Neural progenitor cell (in vitro differentiated cells): ENCODE measurements around the gene CTRB1. TPM values are rescaled to one million over a fixed set of nuclear protein-coding genes. Genes with fewer than 3 reads are reported as not detected.

Experiments
- DNase-seq: peaks from one replicate; pipeline ENCODE4 v3.0.0-alpha.2; 2016; ENCODE audit warnings: low spot score
- H2AFZ ChIP-seq: fragments of 200-600 bp; sonication (generic); replicated peaks from 2 replicates; pipeline ENCODE4 v1.6.1; 2016; ENCODE audit warnings: antibody characterized with exemption
- H3F3A ChIP-seq: fragments of 200-600 bp; sonication (generic); 2 replicates; pipeline ENCODE4 v1.6.1; 2016; ENCODE audit warnings: antibody characterized with exemption, low read depth
- H3K27ac ChIP-seq: fragments of 200-600 bp; sonication (generic); 2 replicates; pipeline ENCODE4 v1.5.1; 2016; ENCODE audit warnings: mild to moderate bottlenecking
- H3K27me3 ChIP-seq: fragments of 200-600 bp; sonication (generic); 2 replicates; pipeline ENCODE4 v1.6.1; 2016; ENCODE audit warnings: mild to moderate bottlenecking, moderate library complexity
- H3K36me3 ChIP-seq: fragments of 200-600 bp; sonication (generic); 2 replicates; pipeline ENCODE4 v1.5.1; 2016
- H3K4me1 ChIP-seq: fragments of 200-600 bp; sonication (generic); 2 replicates; pipeline ENCODE4 v1.6.1; 2016; ENCODE audit warnings: mixed run types
- H3K4me2 ChIP-seq: fragments of 200-600 bp; sonication (generic); 2 replicates; pipeline ENCODE4 v1.6.1; 2016
- H3K4me3 ChIP-seq: fragments of 200-600 bp; sonication (generic); 2 replicates; pipeline ENCODE4 v1.5.1; 2016
- H3K79me2 ChIP-seq: fragments of 200-600 bp; sonication (generic); 2 replicates; pipeline ENCODE4 v1.6.1; 2016; ENCODE audit warnings: low read depth
- H3K9ac ChIP-seq: fragments of 200-600 bp; sonication (generic); 2 replicates; pipeline ENCODE4 v1.6.1; 2016
- H3K9me3 ChIP-seq: fragments of 200-600 bp; sonication (generic); 2 replicates; pipeline ENCODE4 v1.5.1; 2016; ENCODE audit warnings: low read depth
- H4K20me1 ChIP-seq: fragments of 200-600 bp; sonication (generic); 2 replicates; pipeline ENCODE4 v1.6.1; 2016; ENCODE audit warnings: low read depth
- H3K27ac Mint-ChIP-seq: 3 replicates; pipeline ENCODE4 v1.8.0; 2021; ENCODE audit warnings: mixed read lengths
- H3K27me3 Mint-ChIP-seq: 2 replicates; pipeline ENCODE4 v1.8.0; 2022; ENCODE audit warnings: low read depth, mild to moderate bottlenecking, inconsistent platforms, moderate library complexity, mixed read lengths; ENCODE audit not compliant: insufficient read depth
- H3K36me3 Mint-ChIP-seq: 3 replicates; pipeline ENCODE4 v1.8.0; 2021; ENCODE audit warnings: mixed read lengths
- H3K4me1 Mint-ChIP-seq: 3 replicates; pipeline ENCODE4 v1.8.0; 2021; ENCODE audit warnings: mixed read lengths
- H3K4me3 Mint-ChIP-seq: 3 replicates; pipeline ENCODE4 v1.8.0; 2021; ENCODE audit warnings: mild to moderate bottlenecking, moderate library complexity, mixed read lengths
- H3K9me3 Mint-ChIP-seq: 3 replicates; pipeline ENCODE4 v1.8.0; 2020; ENCODE audit warnings: mixed read lengths
- CTCF ChIP-seq: fragments of 200-600 bp; sonication (generic); IDR thresholded peaks from 2 replicates; pipeline ENCODE4 v1.5.1; 2017; ENCODE audit warnings: antibody characterized with exemption, mild to moderate bottlenecking
- EZH2 ChIP-seq: fragments of 200-600 bp; sonication (generic); IDR thresholded peaks from 2 replicates; pipeline ENCODE4 v1.6.1; 2017; ENCODE audit warnings: antibody characterized with exemption, mild to moderate bottlenecking, moderate library complexity
- EZH2phosphoT487 ChIP-seq: fragments of 200-600 bp; sonication (generic); IDR thresholded peaks from 2 replicates; pipeline ENCODE4 v1.6.1; 2017; ENCODE audit warnings: antibody characterized with exemption
- total RNA-seq: library from RNA; depleted of rRNA; stranded (reverse); fragments of >200 nt; gene quantifications from 2 replicates; pipeline ENCODE4 v1.2.3, GENCODE V29; 2015; ENCODE audit warnings: low replicate concordance

Gene CTRB1
- total RNA-seq, 1 donor from 2014 or later = not detected

GRCh38 chr16:75233611-75233938, 14.8 kb downstream of the CTRB1 start:
- peaks cover 7% of the 10 kb centered on the region for H3K4me1 ChIP-seq
- Mint-ChIP-seq H3K27me3 (peaks cover 4% of the 10 kb centered on the region), H3K27ac (peak overlapping the region; percentile 91), H3K4me3 (no peak overlapping the region), H3K4me1 (peaks cover 9% of the 10 kb centered on the region), H3K9me3 (no peaks in the 10 kb centered on the region), H3K36me3 (peaks cover 22% of the 10 kb centered on the region)
- no peak for TF ChIP-seq EZH2
- no peak for TF ChIP-seq CTCF
- TF ChIP-seq EZH2phosphoT487 = no peak
- no peak overlapping the region for H3K9ac ChIP-seq
- DNase-seq = no peak
- H3K4me2 ChIP-seq = no peak overlapping the region
- H3K9me3 ChIP-seq = no peaks in the 10 kb centered on the region
- H3K27me3 ChIP-seq = no peaks in the 10 kb centered on the region
- peaks cover 8% of the 10 kb centered on the region for H3F3A ChIP-seq
- peaks cover 29% of the 10 kb centered on the region for H4K20me1 ChIP-seq
- no peak overlapping the region for H3K4me3 ChIP-seq
- no peak overlapping the region for H3K27ac ChIP-seq
- H3K36me3 ChIP-seq = no peaks in the 10 kb centered on the region
- no peak overlapping the region for H2AFZ ChIP-seq
- H3K79me2 ChIP-seq = peaks cover 4% of the 10 kb centered on the region

GRCh38 chr16:75234856-75235696, 16.3 kb downstream of the CTRB1 start:
- Histone ChIP-seq H3K9me3 (no peaks in the 10 kb centered on the region), H3K4me3 (no peak overlapping the region), H4K20me1 (peaks cover 44% of the 10 kb centered on the region), H3K4me1 (peaks cover 13% of the 10 kb centered on the region), H2AFZ (no peak overlapping the region), H3K79me2 (peaks cover 7% of the 10 kb centered on the region), H3K9ac (no peak overlapping the region), H3F3A (peaks cover 8% of the 10 kb centered on the region), H3K36me3 (no peaks in the 10 kb centered on the region), H3K27ac (no peak overlapping the region), H3K4me2 (no peak overlapping the region), H3K27me3 (no peaks in the 10 kb centered on the region)
- Mint-ChIP-seq H3K9me3 (no peaks in the 10 kb centered on the region), H3K27ac (no peak overlapping the region), H3K4me1 (peaks cover 16% of the 10 kb centered on the region), H3K36me3 (peaks cover 22% of the 10 kb centered on the region), H3K27me3 (peaks cover 4% of the 10 kb centered on the region), H3K4me3 (no peak overlapping the region)
- TF ChIP-seq EZH2 = no peak
- no peak for DNase-seq

GRCh38 chr16:75235721-75236193, 17.0 kb downstream of the CTRB1 start:
- Histone ChIP-seq H3K4me2 (no peak overlapping the region), H3K27ac (no peak overlapping the region), H3K79me2 (peaks cover 7% of the 10 kb centered on the region), H4K20me1 (peaks cover 48% of the 10 kb centered on the region), H3K4me3 (no peak overlapping the region), H3K27me3 (no peaks in the 10 kb centered on the region), H3F3A (peaks cover 8% of the 10 kb centered on the region), H3K9me3 (no peaks in the 10 kb centered on the region), H3K4me1 (peaks cover 13% of the 10 kb centered on the region), H3K9ac (no peak overlapping the region), H2AFZ (no peak overlapping the region), H3K36me3 (no peaks in the 10 kb centered on the region)
- no peak for TF ChIP-seq EZH2phosphoT487
- TF ChIP-seq EZH2 = no peak
- no peak for TF ChIP-seq CTCF
- peaks cover 4% of the 10 kb centered on the region for H3K27me3 Mint-ChIP-seq
- no peaks in the 10 kb centered on the region for H3K9me3 Mint-ChIP-seq
- no peak for DNase-seq
- H3K4me1 Mint-ChIP-seq = peaks cover 22% of the 10 kb centered on the region
- H3K27ac Mint-ChIP-seq = peak overlapping the region; percentile 57
- peak overlapping the region; percentile 48 for H3K4me3 Mint-ChIP-seq
- peaks cover 19% of the 10 kb centered on the region for H3K36me3 Mint-ChIP-seq

GRCh38 chr16:75236232-75236631, 17.4 kb downstream of the CTRB1 start:
- H3K36me3 Mint-ChIP-seq = peaks cover 22% of the 10 kb centered on the region
- H3K27ac Mint-ChIP-seq = peak overlapping the region; percentile 57

More at GRCh38 chr16:75236232-75236631, 17.4 kb downstream of the CTRB1 start:
- H3K9ac ChIP-seq = no peak overlapping the region
- Mint-ChIP-seq H3K27me3 (peaks cover 4% of the 10 kb centered on the region), H3K9me3 (no peaks in the 10 kb centered on the region), H3K4me1 (peaks cover 26% of the 10 kb centered on the region), H3K4me3 (peak overlapping the region; percentile 48)
- peaks cover 48% of the 10 kb centered on the region for H4K20me1 ChIP-seq
- H2AFZ ChIP-seq = no peak overlapping the region
- H3K27me3 ChIP-seq = no peaks in the 10 kb centered on the region
- no peak overlapping the region for H3K27ac ChIP-seq
- no peaks in the 10 kb centered on the region for H3K36me3 ChIP-seq
- TF ChIP-seq EZH2phosphoT487 (no peak), CTCF (no peak), EZH2 (no peak)
- peaks cover 7% of the 10 kb centered on the region for H3K79me2 ChIP-seq
- no peaks in the 10 kb centered on the region for H3K9me3 ChIP-seq
- no peak overlapping the region for H3K4me3 ChIP-seq
- H3K4me2 ChIP-seq = no peak overlapping the region
- peaks cover 8% of the 10 kb centered on the region for H3F3A ChIP-seq
- peaks cover 13% of the 10 kb centered on the region for H3K4me1 ChIP-seq
- no peak for DNase-seq
